Endothelial cell of umbilical vein (primary cell): ENCODE measurements around the gene MED27. TPM values are rescaled to one million over a fixed set of nuclear protein-coding genes. Genes with fewer than 3 reads are reported as not detected.

ENCODE experiments used
- BruUV-seq: library from RNA; stranded (reverse); fragments of 400-500 nt; replicated peaks from 2 replicates; lab custom pipeline; 2021; lab: Mats Ljungman, UMichigan
- CTCF ChIA-PET: fragments of 300-600, 350-600 bp; sonication (Branson Sonifier 250); formaldehyde crosslinking; loops from one replicate; lab custom pipeline; 2021; ENCODE audit warnings: antibody characterized with exemption, inconsistent platforms; lab: Charles Lee
- POLR2A ChIA-PET: fragments of 300-600, 350-600 bp; sonication (Branson Sonifier 250); formaldehyde crosslinking; loops from one replicate; lab custom pipeline; 2021; ENCODE audit warnings: antibody characterized with exemption, inconsistent platforms; lab: Charles Lee
- DNase-seq: peaks from one replicate; pipeline ENCODE4 v3.0.0-alpha.2; 2011; ENCODE audit warnings: low read depth, low spot score
- FAIRE-seq: peaks from 2 replicates; lab custom pipeline; 2011; peaks lifted over from hg19 to GRCh38; lab: Jason Lieb, UNC
- H2AFZ ChIP-seq: 2 replicates; pipeline ENCODE4 v1.6.0; 2012; ENCODE audit warnings: low read depth, low read length, control low read depth, inconsistent platforms
- H3K27ac ChIP-seq: 2 replicates; pipeline ENCODE4 v1.5.1; 2011; ENCODE audit warnings: low read depth, mild to moderate bottlenecking, control low read depth, low read length, moderate library complexity; ENCODE audit not compliant: insufficient read depth
- H3K27me3 ChIP-seq, 2 experiments: 2 replicates each; pipeline versions ENCODE4 v1.6.0 to v1.6.1; 2011; ENCODE audit warnings: low read length in 2 of 2, mixed read lengths in 1 of 2; ENCODE audit not compliant: control insufficient read depth in 2 of 2, insufficient read depth in 2 of 2
- H3K36me3 ChIP-seq, 2 experiments: 2 replicates in 1 of 2; 3 replicates in 1 of 2; pipeline ENCODE4 v1.5.1; 2011; ENCODE audit warnings: low read length in 2 of 2, mild to moderate bottlenecking in 1 of 2, moderate library complexity in 1 of 2; ENCODE audit not compliant: control insufficient read depth in 2 of 2, insufficient read depth in 2 of 2; ENCODE audit errors: extremely low read depth in 1 of 2
- H3K4me1 ChIP-seq: 3 replicates; pipeline ENCODE4 v1.5.1; 2011; ENCODE audit warnings: mild to moderate bottlenecking, low read length; ENCODE audit not compliant: control insufficient read depth, insufficient read depth; ENCODE audit errors: extremely low read depth
- H3K4me2 ChIP-seq: 2 replicates; pipeline ENCODE4 v1.6.1; 2011; ENCODE audit warnings: low read length, control low read depth, mixed read lengths; ENCODE audit not compliant: insufficient read depth
- H3K4me3 ChIP-seq, 3 experiments: fragments of 200-600 bp in 1 of 3; sonication (generic), shearing (Covaris generic) in 1 of 3; replicated peaks in 1 of 3; 2 replicates each; pipeline ENCODE4 v1.5.1; 2011 to 2016; ENCODE audit warnings: control low read depth in 3 of 3, low read length in 3 of 3, mild to moderate bottlenecking in 2 of 3, inconsistent platforms in 1 of 3, low read depth in 1 of 3, moderate library complexity in 1 of 3; ENCODE audit not compliant: insufficient read depth in 1 of 3
- H3K79me2 ChIP-seq: 2 replicates; pipeline ENCODE4 v1.6.0; 2012; ENCODE audit warnings: low read length, inconsistent platforms; ENCODE audit not compliant: control insufficient read depth, insufficient read depth
- H3K9ac ChIP-seq: replicated peaks from 2 replicates; pipeline ENCODE3; 2011; ENCODE audit warnings: low read length, control low read depth; ENCODE audit not compliant: insufficient read depth; ENCODE audit errors: extremely low read depth
- H3K9me1 ChIP-seq: replicated peaks from 3 replicates; pipeline ENCODE4 v1.6.0; 2011; ENCODE audit warnings: mild to moderate bottlenecking, low read length; ENCODE audit not compliant: control insufficient read depth, insufficient read depth; ENCODE audit errors: extremely low read depth
- H3K9me3 ChIP-seq: replicated peaks from 2 replicates; pipeline ENCODE4 v1.5.1; 2012; ENCODE audit warnings: low read length, inconsistent platforms; ENCODE audit not compliant: control insufficient read depth, insufficient read depth
- H4K20me1 ChIP-seq: replicated peaks from 2 replicates; pipeline ENCODE3; 2011; ENCODE audit warnings: mild to moderate bottlenecking, low read length; ENCODE audit not compliant: control insufficient read depth, insufficient read depth; ENCODE audit errors: extremely low read depth
- EZH2 ChIP-seq: IDR thresholded peaks from 2 replicates; pipeline ENCODE4 v1.6.1; 2012; ENCODE audit warnings: borderline replicate concordance, low read depth, mild to moderate bottlenecking, moderate library complexity, low read length, inconsistent platforms; ENCODE audit not compliant: severe bottlenecking
- FOS ChIP-seq: IDR thresholded peaks from 2 replicates; pipeline ENCODE4 v1.6.1; 2011; ENCODE audit warnings: mild to moderate bottlenecking, low read length, moderate library complexity, borderline replicate concordance; ENCODE audit not compliant: insufficient read depth
- GATA2 ChIP-seq: IDR thresholded peaks from 2 replicates; pipeline ENCODE4 v1.7.0; 2011; ENCODE audit warnings: low read depth, mild to moderate bottlenecking, moderate library complexity, mixed read lengths, low read length; ENCODE audit not compliant: insufficient read length, insufficient read depth
- JUN ChIP-seq: IDR thresholded peaks from 2 replicates; pipeline ENCODE4 v1.6.1; 2011; ENCODE audit warnings: borderline replicate concordance, low read depth; ENCODE audit not compliant: insufficient read length, insufficient read depth
- MYC ChIP-seq: IDR thresholded peaks from one replicate; pipeline ENCODE4 v1.6.1; 2011; ENCODE audit warnings: mild to moderate bottlenecking, low read depth, low read length
- POLR2A ChIP-seq: IDR thresholded peaks from 2 replicates; pipeline ENCODE4 v1.6.1; 2012; ENCODE audit warnings: low read depth, mild to moderate bottlenecking, control low read depth, low read length
- POLR2AphosphoS5 ChIP-seq: IDR thresholded peaks from 2 replicates; pipeline ENCODE4 v1.6.1; 2012; ENCODE audit warnings: low read depth, mild to moderate bottlenecking, control low read depth, low read length, moderate library complexity; ENCODE audit not compliant: insufficient read depth
- dilution Hi-C: fragments of 300-500 bp; cut with MboI; formaldehyde crosslinking; loops from one replicate; pipeline ENCODE4 v1.15.0; 2019; ENCODE audit warnings: low sequenced_read_pairs; ENCODE audit not compliant: extremely low pct_ligation_motif_present
- intact Hi-C: fragments of 100-400 bp; cut with micrococcal nuclease; formaldehyde crosslinking; loops from one replicate; pipeline ENCODE4 v1.10.0; 2022
- polyA plus RNA-seq, 4 experiments: library from polyadenylated mRNA; depleted of rRNA in 3 of 4; stranded (reverse) in 3 of 4; unstranded in 1 of 4; fragments of >200 nt; gene quantifications; 2 replicates each; pipeline versions ENCODE4 v1.2.1 to v1.2.3, GENCODE V29; 2011 to 2012; ENCODE audit warnings: missing spikeins in 1 of 4
- total RNA-seq: library from RNA; stranded (reverse); gene quantifications from 2 replicates; pipeline ENCODE4 v1.2.3, GENCODE V29; 2021
- TF ChIP-seq, protein P1 (sequence below), 2 donors: IDR thresholded peaks; 1 replicate in 1 of 2; 2 replicates in 1 of 2; pipeline ENCODE4 v1.5.1; 2011; ENCODE audit warnings: low read length in 2 of 2, mild to moderate bottlenecking in 2 of 2, moderate library complexity in 2 of 2, control low read depth in 1 of 2, inconsistent platforms in 1 of 2, low read depth in 1 of 2; ENCODE audit not compliant: insufficient read depth in 1 of 2; ENCODE audit errors: extremely low read depth in 1 of 2
- TF ChIP-seq, protein P2 (sequence below): IDR thresholded peaks from 2 replicates; pipeline ENCODE4 v1.6.1; 2011; ENCODE audit not compliant: insufficient read depth, insufficient read length

The MED27 gene
- total and polyA plus RNA-seq, 2 donors (not counting 3 experiments of a cell fraction or from before 2014, with no cell fraction given): 27.9 to 47.8 TPM

DNA sequence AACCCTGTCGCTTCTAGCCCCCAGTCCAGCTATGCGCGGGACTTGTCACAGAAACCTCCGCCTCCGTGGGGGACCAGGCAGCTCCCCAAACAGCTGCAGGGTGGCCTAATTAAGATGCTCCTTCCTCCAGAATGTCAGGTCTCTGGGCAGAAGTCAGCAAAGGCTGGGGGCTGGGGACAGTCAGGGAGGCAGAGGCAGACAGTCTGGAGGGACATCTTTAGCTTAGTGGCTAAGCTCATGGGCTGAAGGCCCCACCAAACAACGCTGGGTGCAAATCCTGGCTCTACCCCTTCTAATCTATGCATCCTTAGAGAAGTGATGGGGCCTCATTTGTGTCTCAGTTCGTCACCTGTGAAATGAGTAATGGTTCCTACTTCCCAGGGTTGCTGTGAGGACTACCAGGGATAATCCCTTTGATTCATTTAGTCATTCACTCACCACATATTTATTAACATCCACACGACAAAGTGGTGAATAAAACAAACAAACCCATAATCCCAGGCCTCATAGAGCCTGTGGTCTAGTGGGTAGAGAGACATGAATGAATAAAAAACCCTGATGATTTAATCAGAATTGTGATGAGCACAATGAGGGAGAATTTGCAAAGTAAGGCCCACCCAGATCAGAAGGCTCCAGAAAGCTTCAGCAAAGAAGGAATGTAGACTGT, 20.2 kb upstream of the MED27 start:
- no peaks in the 10 kb centered on the region for H3K4me1 ChIP-seq
- POLR2A ChIA-PET: no interaction called here
- no peak overlapping the region for H3K9ac ChIP-seq
- CTCF ChIA-PET: no interaction called here
- BruUV-seq: no TSS peak
- no peaks in the 10 kb centered on the region for H3K9me3 ChIP-seq
- no peaks in the 10 kb centered on the region for H3K9me1 ChIP-seq
- H3K4me3 ChIP-seq: no peak overlapping the region
- FAIRE-seq (no peak), DNase-seq (no peak)
- TF ChIP-seq EZH2: no peak
- TF ChIP-seq JUN: no peak
- no peak for TF ChIP-seq POLR2AphosphoS5
- no peak for TF ChIP-seq GATA2
- no peak for TF ChIP-seq MYC
- TF ChIP-seq POLR2A: no peak
- no peak for TF ChIP-seq FOS
- TF ChIP-seq, protein P1, sequence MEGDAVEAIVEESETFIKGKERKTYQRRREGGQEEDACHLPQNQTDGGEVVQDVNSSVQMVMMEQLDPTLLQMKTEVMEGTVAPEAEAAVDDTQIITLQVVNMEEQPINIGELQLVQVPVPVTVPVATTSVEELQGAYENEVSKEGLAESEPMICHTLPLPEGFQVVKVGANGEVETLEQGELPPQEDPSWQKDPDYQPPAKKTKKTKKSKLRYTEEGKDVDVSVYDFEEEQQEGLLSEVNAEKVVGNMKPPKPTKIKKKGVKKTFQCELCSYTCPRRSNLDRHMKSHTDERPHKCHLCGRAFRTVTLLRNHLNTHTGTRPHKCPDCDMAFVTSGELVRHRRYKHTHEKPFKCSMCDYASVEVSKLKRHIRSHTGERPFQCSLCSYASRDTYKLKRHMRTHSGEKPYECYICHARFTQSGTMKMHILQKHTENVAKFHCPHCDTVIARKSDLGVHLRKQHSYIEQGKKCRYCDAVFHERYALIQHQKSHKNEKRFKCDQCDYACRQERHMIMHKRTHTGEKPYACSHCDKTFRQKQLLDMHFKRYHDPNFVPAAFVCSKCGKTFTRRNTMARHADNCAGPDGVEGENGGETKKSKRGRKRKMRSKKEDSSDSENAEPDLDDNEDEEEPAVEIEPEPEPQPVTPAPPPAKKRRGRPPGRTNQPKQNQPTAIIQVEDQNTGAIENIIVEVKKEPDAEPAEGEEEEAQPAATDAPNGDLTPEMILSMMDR (IDR thresholded peaks at IDR 0.05; ENCODE audit: extremely low read depth in 1 of 2, insufficient read depth in 1 of 2, low read depth in 1 of 2, low read length in 2 of 2): no peak
- TF ChIP-seq, protein P2, sequence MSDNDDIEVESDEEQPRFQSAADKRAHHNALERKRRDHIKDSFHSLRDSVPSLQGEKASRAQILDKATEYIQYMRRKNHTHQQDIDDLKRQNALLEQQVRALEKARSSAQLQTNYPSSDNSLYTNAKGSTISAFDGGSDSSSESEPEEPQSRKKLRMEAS: no peak
- dilution Hi-C loops: loop anchor here (25.0 kb wide), 1 partner anchor 288 kb away; no protein-coding TSS in a partner anchor
- H3K36me3 ChIP-seq: no peaks in the 10 kb centered on the region
- intact Hi-C loops: no loop called here
- no peak overlapping the region for H3K4me2 ChIP-seq
- peaks cover 1 to 4% of the 10 kb centered on the region in 2 experiments for H3K27me3 ChIP-seq
- no peaks in the 10 kb centered on the region for H4K20me1 ChIP-seq
- no peak overlapping the region for H3K27ac ChIP-seq
- H3K79me2 ChIP-seq: no peaks in the 10 kb centered on the region
- H2AFZ ChIP-seq: no peak overlapping the region
